CD4-positive, alpha-beta T cell (primary cell): Measurements from ENCODE around the gene E2F4. TPM values are rescaled to one million over a fixed set of nuclear protein-coding genes. Genes with fewer than 3 reads are reported as not detected.

Experiments
- ATAC-seq: fragments of 200-7000 bp; cut with Tn5 transposase; one replicate; pipeline ENCODE4 v1.10.0; 2022; ENCODE audit warnings: mild to moderate bottlenecking; ENCODE audit not compliant: poor library complexity
- CTCF ChIA-PET: fragments of 350-600 bp; sonication (Branson Sonifier 250); formaldehyde crosslinking; loops from one replicate; lab custom pipeline; 2021; ENCODE audit warnings: antibody characterized with exemption, inconsistent platforms; lab: Charles Lee
- POLR2A ChIA-PET: fragments of 350-600 bp; sonication (Branson Sonifier 250); formaldehyde crosslinking; loops from one replicate; lab custom pipeline; 2021; ENCODE audit warnings: antibody characterized with exemption, inconsistent platforms; lab: Charles Lee
- DNase-seq, 14 experiments: peaks; one replicate each; pipeline ENCODE4 v3.0.0-alpha.2; 2013 to 2020; ENCODE audit warnings: mixed read lengths in 2 of 14
- H3K27ac ChIP-seq, 2 donors: one replicate each; pipeline versions ENCODE4 v1.5.1 to v1.7.0; 2013; ENCODE audit warnings: low read length in 2 of 2, low read depth in 1 of 2, mild to moderate bottlenecking in 1 of 2
- H3K27me3 ChIP-seq, 2 experiments: 1 replicate in 1 of 2; 2 replicates in 1 of 2; pipeline versions ENCODE4 v1.6.1 to v1.7.0; 2013; ENCODE audit warnings: low read length in 2 of 2, control low read depth in 1 of 2, mild to moderate bottlenecking in 1 of 2, moderate library complexity in 1 of 2; ENCODE audit not compliant: insufficient read depth in 2 of 2, control insufficient read depth in 1 of 2
- H3K36me3 ChIP-seq: one replicate; pipeline ENCODE4 v1.6.1; 2013; ENCODE audit warnings: low read length, control low read depth; ENCODE audit not compliant: insufficient read depth
- H3K4me1 ChIP-seq: one replicate; pipeline ENCODE4 v1.6.1; 2013; ENCODE audit warnings: low read length, control low read depth; ENCODE audit not compliant: insufficient read depth
- H3K4me3 ChIP-seq: one replicate; pipeline ENCODE4 v1.5.1; 2013; ENCODE audit warnings: mild to moderate bottlenecking, low read length, moderate library complexity
- H3K9me3 ChIP-seq, 2 experiments: 1 replicate in 1 of 2; 2 replicates in 1 of 2; pipeline versions ENCODE4 v1.6.1 to v1.7.0; 2013; ENCODE audit warnings: low read length in 2 of 2, mild to moderate bottlenecking in 2 of 2, control low read depth in 1 of 2, moderate library complexity in 1 of 2; ENCODE audit not compliant: control insufficient read depth in 1 of 2, insufficient read depth in 1 of 2
- H3K27ac Mint-ChIP-seq: one replicate; pipeline ENCODE4 v1.8.0; 2020; ENCODE audit warnings: mixed read lengths
- H3K27me3 Mint-ChIP-seq: one replicate; pipeline ENCODE4 v1.8.0; 2021; ENCODE audit warnings: mixed read lengths
- H3K36me3 Mint-ChIP-seq: one replicate; pipeline ENCODE4 v1.8.0; 2021; ENCODE audit warnings: low read depth, mixed read lengths
- H3K4me1 Mint-ChIP-seq: one replicate; pipeline ENCODE4 v1.8.0; 2021; ENCODE audit warnings: low read depth, mixed read lengths
- H3K4me3 Mint-ChIP-seq: one replicate; pipeline ENCODE4 v1.8.0; 2020; ENCODE audit warnings: mild to moderate bottlenecking, mixed read lengths
- H3K9me3 Mint-ChIP-seq: one replicate; pipeline ENCODE4 v1.8.0; 2020; ENCODE audit warnings: mixed read lengths
- CTCF ChIP-seq: fragments of 200-600 bp; IDR thresholded peaks from one replicate; pipeline ENCODE4 v1.8.0; 2022; ENCODE audit warnings: antibody characterized with exemption, mild to moderate bottlenecking
- intact Hi-C, 2 experiments: fragments of 100-400 bp; cut with DNase I in 1 of 2; cut with micrococcal nuclease in 1 of 2; formaldehyde crosslinking; loops; one replicate each; pipeline versions ENCODE4 v1.15.1 to v1.9.0; 2023 to 2025; cut with DNase I, micrococcal nuclease
- total RNA-seq, 174 experiments: library from RNA in 2 of 174; stranded (reverse) in 2 of 174; gene quantifications; one replicate each; pipeline ENCODE4 v1.2.3 and lab custom pipeline; 2021 to 2026

The E2F4 gene
- total RNA-seq, 2 experiments from 2014 or later, result 50.9 to 56.1 TPM

DNA sequence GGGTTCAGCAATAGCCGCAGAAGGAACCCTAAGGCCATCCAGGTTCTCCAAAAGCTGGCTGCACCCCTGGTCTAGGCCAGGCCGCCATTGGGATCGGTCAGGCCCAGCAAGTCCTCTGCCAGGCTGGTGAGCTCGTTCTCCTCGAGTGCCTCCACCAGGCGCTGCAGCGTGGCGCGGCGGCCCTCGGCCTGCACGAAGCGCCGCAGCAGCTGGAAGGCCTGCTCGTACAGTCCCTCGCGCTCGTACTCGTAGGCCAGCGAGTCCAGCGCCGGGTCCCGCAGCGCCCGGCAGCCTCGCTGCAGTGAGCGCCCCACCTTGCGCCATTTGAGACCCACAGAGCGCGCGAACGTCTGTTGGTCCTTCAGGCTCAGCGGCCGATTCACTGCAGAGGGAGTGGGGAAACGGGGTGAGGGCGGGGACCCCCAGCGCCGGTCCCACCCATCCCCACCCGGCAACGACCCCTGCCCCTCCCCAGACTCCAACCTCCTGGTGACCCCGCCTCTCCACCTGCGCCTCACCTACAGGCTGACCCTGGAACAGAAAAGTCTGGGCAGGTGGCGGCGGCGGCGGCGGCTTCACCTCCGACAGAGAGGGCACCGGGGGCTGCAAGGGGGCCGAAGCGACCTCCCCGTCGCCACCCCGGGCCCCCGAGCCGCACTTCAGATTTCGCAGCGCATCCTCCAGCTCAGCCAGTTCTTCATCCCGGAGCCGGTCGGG lies 37.2 kb upstream of the E2F4 start:
- peak overlapping the region; percentile 78 for H3K4me3 Mint-ChIP-seq
- no peak for TF ChIP-seq CTCF
- H3K4me1 ChIP-seq, result peaks cover 81% of the 10 kb centered on the region
- CTCF ChIA-PET, result interaction anchor here (0.6 to 3.1 kb wide), 54 partner anchors 10 to 326 kb away, joined by 3 to 43 read pairs (median 5); partner anchors contain the start of genes ATP6V0D1, CES3, E2F4 and EXOC3L1
- H3K27ac Mint-ChIP-seq, result no peak overlapping the region
- intact Hi-C loops, result loop anchor here (1.0 to 2.0 kb wide), 4 partner anchors 31 to 177 kb away; partner anchors contain the start of gene PHAF1 (in 1 of the 2)
- no peaks in the 10 kb centered on the region for H3K36me3 ChIP-seq
- peak in 2 of 14 experiments; percentile 5 to 42 for DNase-seq
- H3K27me3 ChIP-seq, result no peaks in the 10 kb centered on the region
- H3K9me3 ChIP-seq, result peaks cover 0 to under 1% of the 10 kb centered on the region in 2 experiments
- no peak for ATAC-seq
- no peaks in the 10 kb centered on the region for H3K9me3 Mint-ChIP-seq
- H3K27ac ChIP-seq, result no peak overlapping the region
- POLR2A ChIA-PET, result interaction anchor here (0.5 to 2.0 kb wide), 10 partner anchors 10 to 207 kb away, joined by 3 to 11 read pairs (median 4); partner anchors contain the start of genes CBFB and HSF4
- H3K4me3 ChIP-seq, result peak overlapping the region; percentile 46
- peaks cover 14% of the 10 kb centered on the region for H3K36me3 Mint-ChIP-seq
- H3K27me3 Mint-ChIP-seq, result peaks cover 4% of the 10 kb centered on the region
- H3K4me1 Mint-ChIP-seq, result peaks cover 56% of the 10 kb centered on the region

- ATAC-seq, result peak; percentile 35
- peak; percentile 53 to 92 (median 76) for DNase-seq
- H3K27me3 ChIP-seq, result no peaks in the 10 kb centered on the region
- peaks cover 82% of the 10 kb centered on the region for H3K4me1 ChIP-seq
- Mint-ChIP-seq H3K36me3 (peaks cover 15% of the 10 kb centered on the region), H3K9me3 (no peaks in the 10 kb centered on the region), H3K27ac (peak overlapping the region; percentile 95), H3K4me1 (peaks cover 62% of the 10 kb centered on the region), H3K27me3 (peaks cover 9% of the 10 kb centered on the region), H3K4me3 (peak overlapping the region; percentile 95)
- TF ChIP-seq CTCF, result peak; percentile 94
- peak overlapping the region; percentile 46 for H3K4me3 ChIP-seq
- CTCF ChIA-PET, result interaction anchor here (0.6 to 3.1 kb wide), 56 partner anchors 9 to 325 kb away, joined by 3 to 43 read pairs (median 5); partner anchors contain the start of genes ATP6V0D1, CES3, E2F4 and EXOC3L1
- POLR2A ChIA-PET, result interaction anchor here (0.5 to 2.0 kb wide), 8 partner anchors 9 to 208 kb away, joined by 3 to 11 read pairs (median 6); partner anchors contain the start of genes CBFB and HSF4
- H3K27ac ChIP-seq, result no peak overlapping the region
- H3K36me3 ChIP-seq, result no peaks in the 10 kb centered on the region
- intact Hi-C loops, result loop anchor here (1.0 to 2.0 kb wide), 4 partner anchors 30 to 178 kb away; partner anchors contain the start of gene PHAF1 (in 1 of the 2)
- H3K9me3 ChIP-seq, result no peaks in the 10 kb centered on the region
Measured at GRCh38 chr16:67155295-67156142, 36.4 kb upstream of the E2F4 start.
